Measurements from ENCODE around the gene TMEM72. TPM values are rescaled to one million over a fixed set of nuclear protein-coding genes. Genes with fewer than 3 reads are reported as not detected.

TMEM72 gene
- polyA plus RNA-seq, 1 donor from 2014 or later: 1.4 TPM

- Histone ChIP-seq H3K9me2 (ENCODE audit: insufficient read depth, low read length) (no peaks in the 10 kb centered on the region), H3K4me3 (ENCODE audit: low read length) (no peak overlapping the region), H3K79me2 (replicated peaks; ENCODE audit: insufficient read depth, low read length) (no peaks in the 10 kb centered on the region), H3K36me3 (ENCODE audit: insufficient read depth, low read length) (no peaks in the 10 kb centered on the region), H3F3A (ENCODE audit: insufficient read depth, low read length, poor library complexity, severe bottlenecking) (no peaks in the 10 kb centered on the region), H2AFZ (ENCODE audit: low read depth, low read length) (no peak overlapping the region), H3K9ac (ENCODE audit: low read length) (no peak overlapping the region), H4K20me1 (ENCODE audit: insufficient read depth) (no peaks in the 10 kb centered on the region), H3K4me2 (ENCODE audit: low read length) (no peak overlapping the region), H3K27ac (ENCODE audit: low read length) (no peak overlapping the region), H3K27me3 (ENCODE audit: insufficient read depth, low read depth, low read length) (no peaks in the 10 kb centered on the region), H3K9me3 (ENCODE audit: low read length) (no peaks in the 10 kb centered on the region)
- TF ChIP-seq CTCF (IDR thresholded peaks at IDR 0.05; ENCODE audit: poor library complexity, severe bottlenecking) (no peak), MXI1 (conservative IDR thresholded peaks at IDR 0.05; ENCODE audit: poor library complexity, severe bottlenecking) (no peak), POLR2AphosphoS5 (IDR thresholded peaks at IDR 0.05) (no peak), RAD21 (conservative IDR thresholded peaks at IDR 0.05) (no peak), SMC3 (conservative IDR thresholded peaks at IDR 0.05; ENCODE audit: poor library complexity) (no peak), EZH2 (IDR thresholded peaks at IDR 0.05; ENCODE audit: borderline replicate concordance, insufficient read depth, low read length, poor library complexity, severe bottlenecking) (no peak), TAF1 (IDR thresholded peaks at IDR 0.05; ENCODE audit: low read depth) (no peak), EP300 (conservative IDR thresholded peaks at IDR 0.05; ENCODE audit: poor library complexity, severe bottlenecking) (no peak)
- TF ChIP-seq, protein P1, sequence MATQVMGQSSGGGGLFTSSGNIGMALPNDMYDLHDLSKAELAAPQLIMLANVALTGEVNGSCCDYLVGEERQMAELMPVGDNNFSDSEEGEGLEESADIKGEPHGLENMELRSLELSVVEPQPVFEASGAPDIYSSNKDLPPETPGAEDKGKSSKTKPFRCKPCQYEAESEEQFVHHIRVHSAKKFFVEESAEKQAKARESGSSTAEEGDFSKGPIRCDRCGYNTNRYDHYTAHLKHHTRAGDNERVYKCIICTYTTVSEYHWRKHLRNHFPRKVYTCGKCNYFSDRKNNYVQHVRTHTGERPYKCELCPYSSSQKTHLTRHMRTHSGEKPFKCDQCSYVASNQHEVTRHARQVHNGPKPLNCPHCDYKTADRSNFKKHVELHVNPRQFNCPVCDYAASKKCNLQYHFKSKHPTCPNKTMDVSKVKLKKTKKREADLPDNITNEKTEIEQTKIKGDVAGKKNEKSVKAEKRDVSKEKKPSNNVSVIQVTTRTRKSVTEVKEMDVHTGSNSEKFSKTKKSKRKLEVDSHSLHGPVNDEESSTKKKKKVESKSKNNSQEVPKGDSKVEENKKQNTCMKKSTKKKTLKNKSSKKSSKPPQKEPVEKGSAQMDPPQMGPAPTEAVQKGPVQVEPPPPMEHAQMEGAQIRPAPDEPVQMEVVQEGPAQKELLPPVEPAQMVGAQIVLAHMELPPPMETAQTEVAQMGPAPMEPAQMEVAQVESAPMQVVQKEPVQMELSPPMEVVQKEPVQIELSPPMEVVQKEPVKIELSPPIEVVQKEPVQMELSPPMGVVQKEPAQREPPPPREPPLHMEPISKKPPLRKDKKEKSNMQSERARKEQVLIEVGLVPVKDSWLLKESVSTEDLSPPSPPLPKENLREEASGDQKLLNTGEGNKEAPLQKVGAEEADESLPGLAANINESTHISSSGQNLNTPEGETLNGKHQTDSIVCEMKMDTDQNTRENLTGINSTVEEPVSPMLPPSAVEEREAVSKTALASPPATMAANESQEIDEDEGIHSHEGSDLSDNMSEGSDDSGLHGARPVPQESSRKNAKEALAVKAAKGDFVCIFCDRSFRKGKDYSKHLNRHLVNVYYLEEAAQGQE (IDR thresholded peaks at IDR 0.05; ENCODE audit: borderline replicate concordance): no peak
Measured at GRCh38 chr10:44882166-44882720, 28.9 kb upstream of the TMEM72 start.

GRCh38 chr10:44883593-44884331 lies 27.4 kb upstream of the TMEM72 start:
- TF ChIP-seq RAD21 (conservative IDR thresholded peaks at IDR 0.05): no peak
- no peak for TF ChIP-seq TAF1 (IDR thresholded peaks at IDR 0.05; ENCODE audit: low read depth)
- TF ChIP-seq EZH2 (IDR thresholded peaks at IDR 0.05; ENCODE audit: borderline replicate concordance, insufficient read depth, low read length, poor library complexity, severe bottlenecking): no peak
- TF ChIP-seq EP300 (conservative IDR thresholded peaks at IDR 0.05; ENCODE audit: poor library complexity, severe bottlenecking): no peak
- TF ChIP-seq, protein P1 (IDR thresholded peaks at IDR 0.05; ENCODE audit: borderline replicate concordance): no peak
- no peak for TF ChIP-seq POLR2AphosphoS5 (IDR thresholded peaks at IDR 0.05)
- no peak for TF ChIP-seq CTCF (IDR thresholded peaks at IDR 0.05; ENCODE audit: poor library complexity, severe bottlenecking)
- no peak for TF ChIP-seq MXI1 (conservative IDR thresholded peaks at IDR 0.05; ENCODE audit: poor library complexity, severe bottlenecking)
- TF ChIP-seq SMC3 (conservative IDR thresholded peaks at IDR 0.05; ENCODE audit: poor library complexity): no peak
- H3K27me3 ChIP-seq (ENCODE audit: insufficient read depth, low read depth, low read length): no peaks in the 10 kb centered on the region
- no peaks in the 10 kb centered on the region for H3K9me3 ChIP-seq (ENCODE audit: low read length)
- H3K4me3 ChIP-seq (ENCODE audit: low read length): no peak overlapping the region
- H3K9ac ChIP-seq (ENCODE audit: low read length): no peak overlapping the region
- H2AFZ ChIP-seq (ENCODE audit: low read depth, low read length): no peak overlapping the region
- no peaks in the 10 kb centered on the region for H3K9me2 ChIP-seq (ENCODE audit: insufficient read depth, low read length)
- H3K36me3 ChIP-seq (ENCODE audit: insufficient read depth, low read length): no peaks in the 10 kb centered on the region
- H4K20me1 ChIP-seq (ENCODE audit: insufficient read depth): no peaks in the 10 kb centered on the region
- H3K79me2 ChIP-seq (replicated peaks; ENCODE audit: insufficient read depth, low read length): no peaks in the 10 kb centered on the region
- H3K4me2 ChIP-seq (ENCODE audit: low read length): no peak overlapping the region
- H3F3A ChIP-seq (ENCODE audit: insufficient read depth, low read length, poor library complexity, severe bottlenecking): no peaks in the 10 kb centered on the region
- no peak overlapping the region for H3K27ac ChIP-seq (ENCODE audit: low read length)

All from neural cell (in vitro differentiated cells).